GM12891 (cell line): ENCODE results near the gene ZDHHC22.

Experiments
- PAX5 ChIP-seq: IDR thresholded peaks from 2 replicates; pipeline ENCODE4 v1.6.1; 2011; ENCODE audit warnings: low read length, moderate library complexity, mild to moderate bottlenecking; ENCODE audit not compliant: insufficient read depth, severe bottlenecking
- POLR2A ChIP-seq: IDR thresholded peaks from 2 replicates; pipeline ENCODE4 v1.6.1; 2011; ENCODE audit warnings: low read depth, low read length, control low read depth
- POLR2AphosphoS5 ChIP-seq: IDR thresholded peaks from 2 replicates; pipeline ENCODE4 v1.6.1; 2011; ENCODE audit warnings: low read depth, low read length, control low read depth
- POU2F2 ChIP-seq: IDR thresholded peaks from 2 replicates; pipeline ENCODE4 v1.6.1; 2011; ENCODE audit warnings: low read depth, mild to moderate bottlenecking, control low read depth, low read length, moderate library complexity
- SPI1 ChIP-seq: IDR thresholded peaks from 2 replicates; pipeline ENCODE4 v1.6.1; 2011; ENCODE audit warnings: low read depth, low read length, control low read depth
- TAF1 ChIP-seq: IDR thresholded peaks from 2 replicates; pipeline ENCODE4 v1.6.1; 2011; ENCODE audit warnings: low read depth, low read length, control low read depth

- no peak for TF ChIP-seq POLR2A
- TF ChIP-seq SPI1 = no peak
- TF ChIP-seq POLR2AphosphoS5 = no peak
- TF ChIP-seq TAF1 = no peak
- no peak for TF ChIP-seq POU2F2
- TF ChIP-seq PAX5 = no peak
Measured at GRCh38 chr14:77108753-77109152, 32.8 kb downstream of the ZDHHC22 start.
